ENCODE measurements around the gene SHF. TPM values are rescaled to one million over a fixed set of nuclear protein-coding genes. Genes with fewer than 3 reads are reported as not detected.
A peak's percentile ranks its signal among the peaks of the same experiment; 100 is the strongest.

Gene SHF
- total RNA-seq, 6 donors from 2014 or later = 1.4 to 8.0 (median 5.1) TPM

DNA sequence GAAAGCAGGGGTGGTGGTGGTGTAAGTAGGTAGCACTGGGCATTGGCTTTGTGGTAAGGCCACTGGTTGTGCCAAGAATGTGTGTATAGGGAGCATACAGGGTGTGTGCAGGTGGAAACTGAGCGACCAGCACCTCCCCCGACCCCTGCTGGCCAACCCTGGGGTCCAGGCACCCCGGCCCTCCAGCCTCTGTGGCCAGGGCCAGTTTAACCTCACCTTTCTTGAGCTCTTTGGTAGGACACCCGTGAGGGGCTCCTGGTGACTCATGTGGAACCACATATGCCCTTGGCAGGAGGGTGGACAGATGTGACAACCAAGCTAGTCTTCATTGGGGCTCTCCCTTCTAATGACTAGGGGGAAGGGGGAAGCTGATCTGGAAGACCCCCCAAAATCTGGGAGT lies 19.5 kb downstream of the SHF start:
- Histone ChIP-seq H3K9me3 (no peaks in the 10 kb centered on the region), H3K27me3 (no peaks in the 10 kb centered on the region), H3K4me3 (no peak overlapping the region), H3K36me3 (peaks cover 0 to 1% (median 0%) of the 10 kb centered on the region in 4 donors), H3K4me1 (peaks cover 19 to 48% (median 26%) of the 10 kb centered on the region in 4 donors), H3K27ac (peak overlapping the region; percentile 95 to 97 (median 95))
- TF ChIP-seq, protein P1, sequence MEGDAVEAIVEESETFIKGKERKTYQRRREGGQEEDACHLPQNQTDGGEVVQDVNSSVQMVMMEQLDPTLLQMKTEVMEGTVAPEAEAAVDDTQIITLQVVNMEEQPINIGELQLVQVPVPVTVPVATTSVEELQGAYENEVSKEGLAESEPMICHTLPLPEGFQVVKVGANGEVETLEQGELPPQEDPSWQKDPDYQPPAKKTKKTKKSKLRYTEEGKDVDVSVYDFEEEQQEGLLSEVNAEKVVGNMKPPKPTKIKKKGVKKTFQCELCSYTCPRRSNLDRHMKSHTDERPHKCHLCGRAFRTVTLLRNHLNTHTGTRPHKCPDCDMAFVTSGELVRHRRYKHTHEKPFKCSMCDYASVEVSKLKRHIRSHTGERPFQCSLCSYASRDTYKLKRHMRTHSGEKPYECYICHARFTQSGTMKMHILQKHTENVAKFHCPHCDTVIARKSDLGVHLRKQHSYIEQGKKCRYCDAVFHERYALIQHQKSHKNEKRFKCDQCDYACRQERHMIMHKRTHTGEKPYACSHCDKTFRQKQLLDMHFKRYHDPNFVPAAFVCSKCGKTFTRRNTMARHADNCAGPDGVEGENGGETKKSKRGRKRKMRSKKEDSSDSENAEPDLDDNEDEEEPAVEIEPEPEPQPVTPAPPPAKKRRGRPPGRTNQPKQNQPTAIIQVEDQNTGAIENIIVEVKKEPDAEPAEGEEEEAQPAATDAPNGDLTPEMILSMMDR (IDR thresholded peaks at IDR 0.05) = no peak
- no peak for TF ChIP-seq POLR2AphosphoS5 (IDR thresholded peaks at IDR 0.05)
- TF ChIP-seq EP300 (IDR thresholded peaks at IDR 0.05) = no peak
- no peak for TF ChIP-seq POLR2A (IDR thresholded peaks at IDR 0.05)
- 95 to 98% methylated on average over 3 to 4 of the region's 4 CpGs for WGBS, 2 donors
- ATAC-seq (ENCODE audit: low FRiP score in 2 of 2) (no peak), DNase-seq (peak in 1 of 2 donors; percentile 63)

GRCh38 chr15:45167631-45168205 lies 20.0 kb downstream of the SHF start:
- Histone ChIP-seq H3K9me3 (no peaks in the 10 kb centered on the region), H3K36me3 (no peaks in the 10 kb centered on the region), H3K4me1 (peaks cover 25 to 54% (median 32%) of the 10 kb centered on the region in 4 donors), H3K4me3 (peak overlapping the region in 3 of 4 donors; percentile 60 to 78 (median 70)), H3K27me3 (no peaks in the 10 kb centered on the region), H3K27ac (peak overlapping the region; percentile 95 to 97 (median 95))
- ATAC-seq (ENCODE audit: low FRiP score in 2 of 2) (no peak), DNase-seq (no peak)
- TF ChIP-seq EP300 (IDR thresholded peaks at IDR 0.05) (no peak), POLR2AphosphoS5 (IDR thresholded peaks at IDR 0.05) (no peak), POLR2A (IDR thresholded peaks at IDR 0.05) (no peak)
- TF ChIP-seq, protein P1 (IDR thresholded peaks at IDR 0.05) = peak in 1 of 6 experiments; percentile 4
- 52 to 71% methylated on average over 6 to 9 of the region's 9 CpGs for WGBS, 2 donors

DNA sequence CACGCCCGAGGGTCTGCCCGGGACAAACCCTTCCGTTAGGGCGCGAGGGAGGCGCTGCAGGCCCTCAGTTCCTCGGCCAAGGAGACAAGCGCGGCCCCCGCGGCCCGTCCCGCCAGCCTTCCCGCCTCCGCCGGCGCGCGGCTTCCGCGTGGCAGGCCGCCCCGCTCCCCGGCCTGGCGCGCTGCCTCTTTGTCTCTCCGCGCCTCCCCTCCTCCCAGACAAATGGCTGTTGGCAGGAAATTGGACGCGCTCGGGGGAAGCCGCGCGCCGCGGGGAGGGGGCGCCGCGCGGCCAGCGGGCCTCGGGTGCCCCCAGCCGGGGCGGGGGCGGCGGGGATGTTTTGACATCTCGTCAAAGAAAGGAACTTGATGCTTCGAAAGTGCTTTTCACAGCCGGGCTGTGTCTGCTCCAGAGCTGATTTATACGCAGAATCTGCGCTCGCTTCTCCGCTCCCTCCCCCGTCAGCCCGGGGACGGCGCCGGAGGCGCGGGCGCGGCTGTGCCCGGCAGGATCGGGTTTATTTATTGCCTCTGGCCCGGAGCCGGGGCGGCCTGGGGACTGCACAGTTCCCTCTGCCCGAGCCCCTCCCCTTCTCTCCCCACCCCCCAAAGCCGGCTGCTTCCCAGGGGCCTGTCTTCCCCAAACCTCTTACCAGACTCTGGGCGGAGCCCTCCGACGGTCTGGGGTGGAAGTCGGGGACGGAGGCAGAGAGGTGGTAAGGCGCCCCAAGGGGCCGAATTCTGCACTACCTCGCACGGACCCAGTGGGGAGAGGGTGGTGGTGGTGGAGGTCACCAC lies 20.7 kb downstream of the SHF start:
- H3K27ac ChIP-seq = peak overlapping the region; percentile 95 to 97 (median 95)
- no peaks in the 10 kb centered on the region for H3K36me3 ChIP-seq
- H3K9me3 ChIP-seq = no peaks in the 10 kb centered on the region
- 0 to 1% methylated on average over 12 to 69 of the region's 79 CpGs for WGBS, 2 donors
- DNase-seq (peak; percentile 83 to 95), ATAC-seq (ENCODE audit: low FRiP score in 2 of 2) (peak; percentile 86 to 89)
- H3K4me1 ChIP-seq = peaks cover 32 to 61% (median 38%) of the 10 kb centered on the region in 4 donors
- H3K4me3 ChIP-seq = peak overlapping the region; percentile 60 to 78 (median 72)
- no peak for TF ChIP-seq POLR2AphosphoS5 (IDR thresholded peaks at IDR 0.05)
- TF ChIP-seq, protein P1 (IDR thresholded peaks at IDR 0.05) = peak; percentile 71 to 87 (median 82)
- peak in 2 of 4 donors; percentile 58 to 59 for TF ChIP-seq POLR2A (IDR thresholded peaks at IDR 0.05)
- H3K27me3 ChIP-seq = no peaks in the 10 kb centered on the region

- H3K9me3 ChIP-seq = no peaks in the 10 kb centered on the region
- H3K4me1 ChIP-seq = peaks cover 37 to 71% (median 46%) of the 10 kb centered on the region in 4 donors
- no peak for ATAC-seq (ENCODE audit: low FRiP score in 2 of 2)
- TF ChIP-seq POLR2AphosphoS5 (IDR thresholded peaks at IDR 0.05) (no peak), EP300 (IDR thresholded peaks at IDR 0.05) (no peak), POLR2A (IDR thresholded peaks at IDR 0.05) (no peak)
- TF ChIP-seq, protein P1 (IDR thresholded peaks at IDR 0.05) = no peak
- WGBS, 2 donors = 85 to 86% methylated on average over 5 of the region's 5 CpGs
- no peaks in the 10 kb centered on the region for H3K27me3 ChIP-seq
- H3K36me3 ChIP-seq = peaks cover 0 to 4% (median under 1%) of the 10 kb centered on the region in 4 donors
- no peak overlapping the region for H3K4me3 ChIP-seq
- peak overlapping the region; percentile 95 to 97 (median 95) for H3K27ac ChIP-seq
- DNase-seq = no peak
Measured at GRCh38 chr15:45165536-45165935, 22.2 kb downstream of the SHF start.
